Activated T-cell treated with anti-CD3 and anti-CD28 coated beads, Interleukin-2, amount 50 U/mL, for 1 hour (primary cell): ENCODE measurements around the gene TMEM86B.
"Not testable (repeated sequence)": the region's sequence is repeated elsewhere in the genome, so short reads cannot be mapped to it uniquely, and the experiment has no call there.

Experiments
- DNase-seq: peaks from one replicate; pipeline ENCODE4 v3.0.0-alpha.2; 2020

The TMEM86B gene

GRCh38 chr19:55216461-55217198 lies 11.9 kb downstream of the TMEM86B start:
- peak; percentile 51 for DNase-seq

- DNase-seq, result no peak
These were observed 15.0 kb downstream of the TMEM86B start for GRCh38 chr19:55213547-55213946.

DNA sequence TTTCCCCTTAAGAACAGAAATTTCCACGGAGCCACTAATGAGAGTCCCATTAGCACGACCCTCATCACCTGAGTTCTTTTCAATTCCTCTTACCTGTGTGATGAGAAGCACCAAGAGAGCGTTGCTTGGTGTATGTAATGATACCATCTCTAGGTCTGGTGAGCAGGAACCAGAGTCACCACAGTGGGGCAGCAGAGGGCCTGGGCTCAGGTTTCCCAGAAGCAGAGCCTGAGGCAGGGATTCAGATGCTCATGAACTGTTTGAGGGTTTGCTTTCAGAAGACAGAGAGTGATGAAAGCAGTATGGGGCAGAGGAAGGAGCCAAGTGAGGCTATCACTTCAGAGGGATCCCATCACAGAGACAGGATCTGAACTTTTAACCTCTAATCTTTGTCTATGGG lies 16.1 kb downstream of the TMEM86B start:
- peak; percentile 35 for DNase-seq

- DNase-seq, result no peak
These were observed 18.7 kb downstream of the TMEM86B start for GRCh38 chr19:55209693-55210472.

GRCh38 chr19:55208880-55209692 lies 19.5 kb downstream of the TMEM86B start, which contains the start of gene PTPRH:
Gene PTPRH, minus strand, starts transcription at chr19:55209501. Its CDS starts 68 bp downstream, at chr19:55209433.
- DNase-seq, result no peak

- no peak for DNase-seq
These were observed 21.7 kb downstream of the TMEM86B start for GRCh38 chr19:55206664-55207500.

DNA sequence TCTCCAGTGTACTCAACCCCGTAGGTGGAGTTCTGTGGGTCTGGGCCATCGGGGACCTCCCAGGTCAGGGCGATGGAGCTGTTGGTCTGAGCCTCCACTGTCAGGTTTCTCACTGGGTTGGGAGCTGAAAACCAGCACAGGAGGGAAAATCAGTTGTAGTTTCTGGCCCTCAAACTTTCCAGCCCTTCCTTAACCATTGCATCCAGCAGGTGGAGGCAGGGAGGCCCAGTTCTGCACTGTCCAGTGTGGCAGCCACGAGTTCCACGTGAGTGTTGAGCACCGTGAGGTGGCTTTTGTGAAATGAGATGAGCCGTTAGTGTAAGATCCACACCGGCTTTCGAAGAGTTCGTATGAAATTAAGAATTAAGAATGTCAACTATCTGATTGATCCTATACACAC lies 26.4 kb downstream of the TMEM86B start:
- not testable (repeated sequence) for DNase-seq

DNA sequence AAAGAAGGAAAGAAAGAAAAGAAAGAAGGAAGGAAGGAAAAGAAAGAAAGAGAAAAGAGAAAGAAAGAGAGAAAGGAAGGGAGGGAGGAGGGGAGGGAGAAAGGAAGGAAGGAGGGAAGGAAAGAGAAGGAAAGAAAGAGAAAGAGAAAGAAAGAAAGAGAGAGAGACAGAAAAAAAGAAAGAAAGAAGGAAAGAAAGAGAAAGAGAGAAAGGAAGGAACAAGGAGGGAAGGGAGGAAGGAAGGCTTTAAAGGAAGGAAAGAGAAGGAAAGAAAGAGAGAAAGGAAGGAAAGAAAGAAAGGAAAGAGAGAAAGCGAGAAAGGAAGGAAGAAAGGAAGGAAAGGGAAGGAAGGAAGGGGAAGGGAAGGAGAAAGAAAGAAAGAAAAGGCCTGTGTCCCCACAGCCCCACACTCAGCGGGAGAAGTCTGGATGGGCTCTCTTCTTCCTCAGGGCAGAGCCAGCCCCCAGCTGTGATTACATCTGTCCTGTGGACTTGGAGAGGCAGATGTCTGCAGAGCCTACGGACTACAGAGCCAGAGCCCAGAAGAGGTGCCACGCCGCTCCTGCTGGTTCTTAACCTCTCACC lies 28.9 kb downstream of the TMEM86B start:
- DNase-seq, result no peak

- DNase-seq, result no peak
These were observed 29.9 kb downstream of the TMEM86B start for GRCh38 chr19:55198651-55199050.

- DNase-seq, result no peak
These were observed 31.0 kb downstream of the TMEM86B start for GRCh38 chr19:55197528-55197927.

- DNase-seq, result no peak
These were observed 31.8 kb downstream of the TMEM86B start for GRCh38 chr19:55196803-55197202.

DNA sequence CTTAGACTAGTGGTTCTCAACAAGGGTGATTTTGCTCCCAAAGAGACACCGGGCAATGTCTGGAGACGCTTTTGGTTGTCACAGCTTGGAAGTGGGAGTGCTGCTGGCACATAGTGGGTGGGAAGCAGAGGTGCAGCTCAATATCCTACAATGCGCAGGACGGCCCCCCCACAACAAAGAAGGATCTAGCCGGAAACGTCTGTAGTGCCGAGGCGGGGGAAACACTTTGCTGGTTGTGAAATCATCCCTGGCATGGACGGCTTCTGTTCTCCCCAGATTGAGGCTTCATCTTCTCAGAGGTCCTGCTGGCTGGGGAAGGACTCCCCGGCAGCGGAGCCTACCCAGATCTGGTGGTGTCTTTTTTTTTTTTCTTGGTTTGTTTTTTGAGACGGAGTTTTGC lies 35.1 kb downstream of the TMEM86B start:
- DNase-seq, result no peak

- DNase-seq, result no peak
These were observed 39.1 kb downstream of the TMEM86B start for GRCh38 chr19:55189403-55189835.

- DNase-seq, result no peak
These were observed 39.9 kb downstream of the TMEM86B start for GRCh38 chr19:55188625-55189024.

DNA sequence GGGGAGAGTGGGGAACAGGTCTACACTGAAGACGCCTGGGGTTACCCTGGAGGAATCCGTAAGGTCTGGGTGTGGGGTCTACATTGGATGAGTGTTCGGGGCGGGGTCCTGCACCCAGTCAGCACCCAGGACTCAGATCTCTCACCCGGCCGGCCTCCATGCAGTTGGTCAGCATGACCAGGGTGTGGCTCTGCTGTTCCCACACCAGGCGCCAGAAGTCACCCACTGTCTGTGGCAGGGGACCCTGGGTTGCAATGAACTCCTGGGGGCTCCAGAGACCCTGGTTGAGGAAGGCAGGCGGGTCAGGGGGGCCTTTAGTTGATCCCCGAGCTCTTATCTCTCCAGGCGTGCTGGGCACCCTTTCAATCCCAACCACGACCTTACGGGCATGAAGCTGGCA lies 42.5 kb downstream of the TMEM86B start:
- no peak for DNase-seq

GRCh38 chr19:55181740-55182139 lies 46.8 kb downstream of the TMEM86B start:
- no peak for DNase-seq

DNA sequence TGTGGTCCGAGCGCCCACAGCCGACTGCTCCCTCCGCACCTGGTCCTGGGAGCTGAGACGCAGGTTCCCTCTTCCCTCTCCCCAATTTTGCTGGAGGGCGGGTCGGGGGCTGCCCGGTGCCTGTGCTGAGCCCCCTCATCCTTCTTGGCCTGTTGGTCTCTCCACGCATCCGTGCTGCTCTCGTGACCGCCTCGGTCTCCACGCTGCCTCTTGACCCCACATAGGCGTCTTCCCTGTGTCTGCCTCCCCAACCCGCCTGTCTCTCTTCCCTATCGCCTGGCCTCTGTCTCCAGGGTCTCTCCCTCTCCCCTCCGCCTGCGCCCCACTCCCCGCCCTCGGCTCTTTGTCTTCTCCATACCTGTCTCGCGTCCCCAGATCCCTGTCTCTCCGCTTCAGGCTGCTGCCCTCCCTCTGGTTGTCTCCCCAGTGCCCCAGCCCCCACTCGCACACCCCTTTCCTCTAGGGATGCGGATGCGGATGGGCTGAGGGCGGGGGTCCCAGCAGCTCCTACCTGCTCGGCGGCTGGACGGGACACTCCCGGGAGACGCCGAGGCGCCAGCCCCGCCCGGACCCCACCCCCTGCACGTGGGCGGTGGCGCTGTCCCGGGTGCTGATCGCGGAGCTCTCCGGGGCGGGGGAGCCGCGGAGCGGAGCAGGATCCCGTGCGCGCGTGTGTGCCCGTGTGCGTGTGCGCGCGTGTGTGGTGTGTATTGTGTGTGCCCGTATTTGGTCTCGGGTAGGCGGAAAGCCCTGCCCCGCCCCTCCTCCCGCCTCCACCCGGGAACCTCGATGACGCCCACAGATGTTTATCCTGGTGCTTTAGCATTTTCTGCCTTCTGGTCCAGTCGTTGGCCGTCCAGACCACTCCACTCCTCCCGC lies 48.7 kb downstream of the TMEM86B start, which contains the start of gene SYT5:
TSS of gene SYT5 (minus strand) at position 684 of the 879 bp plus-strand sequence. CDS start 1,248 bp downstream, outside the sequence.
- peak; percentile 74 for DNase-seq

GRCh38 chr19:55178781-55179599 lies 49.6 kb downstream of the TMEM86B start:
- DNase-seq, result peak; percentile 97
